ENCODE results near the gene RAB7B.

GRCh38 chr1:205949753-205950152 is 53.4 kb downstream of the RAB7B start:
- TF ChIP-seq CTCF (IDR thresholded peaks at IDR 0.05) (no peak), POLR2A (IDR thresholded peaks at IDR 0.05) (no peak)

Measured in uterus (tissue), 2 donors.